ENCODE data around the gene SPRY4.

The SPRY4 gene

DNA sequence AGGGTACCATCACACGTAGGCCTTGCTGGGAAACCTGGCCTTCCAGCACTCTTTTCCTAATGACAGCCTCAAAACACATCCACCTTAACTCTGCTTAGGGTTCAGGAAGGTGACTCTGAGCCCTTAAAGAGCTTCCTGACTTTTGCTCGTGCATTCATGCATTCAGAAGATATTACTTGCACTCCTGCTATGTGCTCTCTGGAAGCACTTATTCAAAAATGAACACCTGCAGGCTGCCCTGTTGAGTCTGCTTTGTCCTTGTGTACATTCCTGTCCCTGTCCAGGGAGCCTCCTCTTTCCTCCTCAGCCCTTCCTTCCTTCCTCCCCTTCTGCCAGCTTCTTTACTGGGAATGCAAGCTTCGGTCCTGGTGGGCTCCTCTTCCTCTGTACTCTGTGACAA lies 61.5 kb downstream of the SPRY4 start:
- H3K4me3 ChIP-seq (ENCODE audit: low read depth, low read length) = no peak overlapping the region
- TF ChIP-seq, protein P1, sequence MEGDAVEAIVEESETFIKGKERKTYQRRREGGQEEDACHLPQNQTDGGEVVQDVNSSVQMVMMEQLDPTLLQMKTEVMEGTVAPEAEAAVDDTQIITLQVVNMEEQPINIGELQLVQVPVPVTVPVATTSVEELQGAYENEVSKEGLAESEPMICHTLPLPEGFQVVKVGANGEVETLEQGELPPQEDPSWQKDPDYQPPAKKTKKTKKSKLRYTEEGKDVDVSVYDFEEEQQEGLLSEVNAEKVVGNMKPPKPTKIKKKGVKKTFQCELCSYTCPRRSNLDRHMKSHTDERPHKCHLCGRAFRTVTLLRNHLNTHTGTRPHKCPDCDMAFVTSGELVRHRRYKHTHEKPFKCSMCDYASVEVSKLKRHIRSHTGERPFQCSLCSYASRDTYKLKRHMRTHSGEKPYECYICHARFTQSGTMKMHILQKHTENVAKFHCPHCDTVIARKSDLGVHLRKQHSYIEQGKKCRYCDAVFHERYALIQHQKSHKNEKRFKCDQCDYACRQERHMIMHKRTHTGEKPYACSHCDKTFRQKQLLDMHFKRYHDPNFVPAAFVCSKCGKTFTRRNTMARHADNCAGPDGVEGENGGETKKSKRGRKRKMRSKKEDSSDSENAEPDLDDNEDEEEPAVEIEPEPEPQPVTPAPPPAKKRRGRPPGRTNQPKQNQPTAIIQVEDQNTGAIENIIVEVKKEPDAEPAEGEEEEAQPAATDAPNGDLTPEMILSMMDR (IDR thresholded peaks at IDR 0.05; ENCODE audit: low read depth, low read length, missing control alignments) = no peak
- no peak for DNase-seq (ENCODE audit: low read depth)

DNA sequence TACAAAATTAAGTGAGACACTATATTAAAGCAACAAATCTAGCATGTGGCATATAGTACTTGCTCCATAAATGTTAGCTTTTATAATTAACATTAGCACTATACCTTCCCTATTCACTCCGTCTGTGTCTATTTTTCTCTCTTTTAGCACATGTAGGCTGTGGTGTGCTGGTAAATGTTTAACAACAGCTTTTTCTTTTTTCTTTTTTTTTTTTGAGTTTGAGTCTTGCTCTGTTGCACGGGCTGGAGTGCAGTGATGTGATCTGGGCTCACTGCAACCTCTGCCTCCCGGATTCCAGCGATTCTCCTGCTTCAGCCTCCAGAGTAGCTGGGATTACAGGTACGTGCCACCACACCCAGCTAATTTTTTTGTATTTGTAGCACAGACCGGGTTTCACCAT lies 62.1 kb downstream of the SPRY4 start:
- H3K4me3 ChIP-seq (ENCODE audit: low read depth, low read length) = no peak overlapping the region
- DNase-seq (ENCODE audit: low read depth) = no peak
- TF ChIP-seq, protein P1 (IDR thresholded peaks at IDR 0.05; ENCODE audit: low read depth, low read length, missing control alignments) = no peak

All from GM12864 (cell line).